GM12891 (cell line): ENCODE data around the gene PROCR.

Experiments
- POLR2A ChIP-seq: IDR thresholded peaks from 2 replicates; pipeline ENCODE4 v1.6.1; 2011; ENCODE audit warnings: low read depth, low read length, control low read depth
- POLR2AphosphoS5 ChIP-seq: IDR thresholded peaks from 2 replicates; pipeline ENCODE4 v1.6.1; 2011; ENCODE audit warnings: low read depth, low read length, control low read depth
- TAF1 ChIP-seq: IDR thresholded peaks from 2 replicates; pipeline ENCODE4 v1.6.1; 2011; ENCODE audit warnings: low read depth, low read length, control low read depth

- TF ChIP-seq POLR2A (no peak), POLR2AphosphoS5 (no peak), TAF1 (no peak)
Observed at GRCh38 chr20:35167787-35168186, 4.1 kb upstream of the PROCR start.
